H1 (cell line): ENCODE data around the gene MED29. TPM values are rescaled to one million over a fixed set of nuclear protein-coding genes. Genes with fewer than 3 reads are reported as not detected.

Experiments used
- CTCF ChIA-PET: fragments of 300-600 bp; sonication (Branson Sonifier 250); formaldehyde crosslinking; loops from one replicate; lab custom pipeline; 2021; ENCODE audit not compliant: partially characterized antibody; lab: Charles Lee
- POLR2A ChIA-PET: fragments of 300-600 bp; sonication (Branson Sonifier 250); formaldehyde crosslinking; loops from one replicate; lab custom pipeline; 2021; ENCODE audit warnings: inconsistent platforms; ENCODE audit not compliant: partially characterized antibody; lab: Charles Lee
- DNase-seq, 2 experiments: peaks; one replicate each; pipeline versions ENCODE4 v3.0.0 to v3.0.0-alpha.2; 2010 to 2022; ENCODE audit warnings: low spot score in 2 of 2, low read depth in 1 of 2, mixed read lengths in 1 of 2
- FAIRE-seq: peaks from 2 replicates; lab custom pipeline; 2011; peaks lifted over from hg19 to GRCh38; lab: Jason Lieb, UNC
- H2AFZ ChIP-seq: 2 replicates; pipeline ENCODE4 v1.8.1; 2012; ENCODE audit warnings: low read length, inconsistent platforms
- H2AK5ac ChIP-seq: 2 replicates; pipeline ENCODE4 v1.6.1; 2013; ENCODE audit warnings: low read depth, low read length
- H2BK120ac ChIP-seq: replicated peaks from 2 replicates; pipeline ENCODE3; 2013; ENCODE audit warnings: low read depth, low read length, inconsistent platforms
- H2BK12ac ChIP-seq: 2 replicates; pipeline ENCODE4 v1.6.1; 2013; ENCODE audit warnings: low read depth, low read length
- H2BK15ac ChIP-seq: 2 replicates; pipeline ENCODE4 v1.6.1; 2013; ENCODE audit warnings: low read length
- H2BK20ac ChIP-seq: 2 replicates; pipeline ENCODE4 v1.6.1; 2013; ENCODE audit warnings: low read length
- H2BK5ac ChIP-seq: 2 replicates; pipeline ENCODE4 v1.6.1; 2013; ENCODE audit warnings: low read depth, low read length
- H3K14ac ChIP-seq: 2 replicates; pipeline ENCODE4 v1.6.1; 2013; ENCODE audit warnings: inconsistent platforms; ENCODE audit not compliant: insufficient read length
- H3K18ac ChIP-seq: 2 replicates; pipeline ENCODE4 v1.6.1; 2013; ENCODE audit warnings: low read length; ENCODE audit errors: extremely low read depth
- H3K23ac ChIP-seq: 2 replicates; pipeline ENCODE4 v1.6.1; 2013; ENCODE audit warnings: inconsistent platforms; ENCODE audit not compliant: insufficient read length
- H3K23me2 ChIP-seq: 2 replicates; pipeline ENCODE4 v1.6.1; 2013; ENCODE audit warnings: low read depth, low read length
- H3K27ac ChIP-seq: 2 replicates; pipeline ENCODE4 v1.6.1; 2011; ENCODE audit warnings: low read depth, low read length, inconsistent platforms
- H3K27me3 ChIP-seq, 4 experiments: replicated peaks in 1 of 4; 1 replicate in 1 of 4; 2 replicates in 3 of 4; pipeline versions ENCODE4 v1.6.1 to v1.8.1; 2011 to 2013; ENCODE audit warnings: low read length in 3 of 4, mild to moderate bottlenecking in 3 of 4, inconsistent platforms in 2 of 4, mixed read lengths in 2 of 4, moderate library complexity in 1 of 4; ENCODE audit not compliant: control insufficient read depth in 3 of 4, insufficient read depth in 3 of 4; ENCODE audit errors: extremely low read depth in 1 of 4
- H3K36me3 ChIP-seq, 4 experiments: 2 replicates each; pipeline versions ENCODE4 v1.6.1 to v1.8.1; 2011 to 2013; ENCODE audit warnings: mild to moderate bottlenecking in 4 of 4, low read length in 3 of 4, moderate library complexity in 2 of 4, control low read depth in 1 of 4, inconsistent platforms in 1 of 4; ENCODE audit not compliant: insufficient read depth in 4 of 4, control insufficient read depth in 2 of 4
- H3K4ac ChIP-seq: replicated peaks from 2 replicates; pipeline ENCODE3; 2013; ENCODE audit warnings: low read length, low read depth, mixed read lengths, inconsistent platforms; ENCODE audit not compliant: insufficient read length
- H3K4me1 ChIP-seq, 4 experiments: replicated peaks in 1 of 4; 1 replicate in 1 of 4; 2 replicates in 3 of 4; pipeline versions ENCODE4 v1.6.1 to v1.8.1; 2011 to 2013; ENCODE audit warnings: low read length in 3 of 4, inconsistent platforms in 2 of 4, mixed read lengths in 1 of 4; ENCODE audit not compliant: insufficient read depth in 4 of 4, control insufficient read depth in 3 of 4
- H3K4me2 ChIP-seq, 2 experiments: 2 replicates each; pipeline versions ENCODE4 v1.6.1 to v1.8.1; 2011 to 2013; ENCODE audit warnings: low read depth in 2 of 2, low read length in 2 of 2, control low read depth in 1 of 2, inconsistent platforms in 1 of 2, mild to moderate bottlenecking in 1 of 2; ENCODE audit not compliant: insufficient read depth in 1 of 2
- H3K4me3 ChIP-seq, 4 experiments: fragments of 200-600, 300-600 bp in 1 of 4; sonication (generic), shearing (Covaris generic), sonication (Bioruptor Twin) in 1 of 4; 2 replicates each; pipeline versions ENCODE4 v1.5.1 to v1.8.1; 2011 to 2016; ENCODE audit warnings: low read length in 4 of 4, low read depth in 3 of 4, control low read depth in 2 of 4, inconsistent platforms in 2 of 4, mild to moderate bottlenecking in 2 of 4, mixed read lengths in 1 of 4, moderate library complexity in 1 of 4; ENCODE audit not compliant: insufficient read depth in 2 of 4; ENCODE audit errors: extremely low read depth in 1 of 4
- H3K56ac ChIP-seq: replicated peaks from 2 replicates; pipeline ENCODE3; 2013; ENCODE audit warnings: low read depth, mild to moderate bottlenecking, mixed read lengths, low read length, inconsistent platforms; ENCODE audit not compliant: insufficient read length
- H3K79me1 ChIP-seq: 2 replicates; pipeline ENCODE4 v1.6.1; 2013; ENCODE audit warnings: low read depth, low read length, control low read depth
- H3K79me2 ChIP-seq, 2 experiments: 2 replicates each; pipeline versions ENCODE4 v1.6.1 to v1.8.1; 2012 to 2013; ENCODE audit warnings: low read length in 2 of 2, mild to moderate bottlenecking in 2 of 2, inconsistent platforms in 1 of 2; ENCODE audit not compliant: insufficient read depth in 2 of 2, control insufficient read depth in 1 of 2
- H3K9ac ChIP-seq, 4 experiments: replicated peaks in 1 of 4; 1 replicate in 1 of 4; 2 replicates in 3 of 4; pipeline versions ENCODE4 v1.6.1 to v1.8.1; 2011 to 2013; ENCODE audit warnings: low read depth in 3 of 4, low read length in 3 of 4, control low read depth in 2 of 4, mild to moderate bottlenecking in 2 of 4, moderate library complexity in 2 of 4, inconsistent platforms in 1 of 4; ENCODE audit errors: extremely low read depth in 1 of 4
- H3K9me3 ChIP-seq, 2 experiments: 2 replicates each; pipeline versions ENCODE4 v1.6.1 to v1.8.1; 2012 to 2013; ENCODE audit warnings: mild to moderate bottlenecking in 2 of 2, moderate library complexity in 2 of 2, control low read depth in 1 of 2, inconsistent platforms in 1 of 2, low read depth in 1 of 2, low read length in 1 of 2, mixed read lengths in 1 of 2; ENCODE audit not compliant: insufficient read depth in 2 of 2
- H4K20me1 ChIP-seq, 2 experiments: replicated peaks in 1 of 2; 2 replicates each; pipeline versions ENCODE3 to v1.8.1; 2011 to 2013; ENCODE audit warnings: inconsistent platforms in 2 of 2, low read length in 2 of 2, mild to moderate bottlenecking in 1 of 2; ENCODE audit not compliant: insufficient read depth in 2 of 2, control insufficient read depth in 1 of 2
- H4K5ac ChIP-seq: 2 replicates; pipeline ENCODE4 v1.6.1; 2013; ENCODE audit warnings: low read length, low read depth, mixed read lengths, inconsistent platforms; ENCODE audit not compliant: insufficient read length
- H4K8ac ChIP-seq: 2 replicates; pipeline ENCODE4 v1.8.0; 2013; ENCODE audit warnings: mild to moderate bottlenecking, moderate library complexity, low read length, inconsistent platforms; ENCODE audit not compliant: insufficient read depth; ENCODE audit errors: extremely low read depth
- H4K91ac ChIP-seq: replicated peaks from 2 replicates; pipeline ENCODE3; 2013; ENCODE audit warnings: low read length, mixed read lengths, inconsistent platforms; ENCODE audit not compliant: insufficient read length
- ASH2L ChIP-seq: fragments of 200-600, 300-600 bp; sonication (generic); IDR thresholded peaks from one replicate; pipeline ENCODE4 v1.7.1; 2017; ENCODE audit warnings: low read length
- CEBPB ChIP-seq: IDR thresholded peaks from 2 replicates; pipeline ENCODE4 v1.6.1; 2012; ENCODE audit warnings: low read depth, low read length
- CHD2 ChIP-seq: IDR thresholded peaks from 2 replicates; pipeline ENCODE4 v1.6.1; 2012; ENCODE audit warnings: low read length, improper control_type of control experiment
- EP300 ChIP-seq, 2 experiments: IDR thresholded peaks; 1 replicate in 1 of 2; 2 replicates in 1 of 2; pipeline ENCODE4 v1.6.1; 2011 to 2012; ENCODE audit warnings: low read depth in 2 of 2, low read length in 2 of 2, mild to moderate bottlenecking in 2 of 2, borderline replicate concordance in 1 of 2, inconsistent platforms in 1 of 2, moderate library complexity in 1 of 2
- JUND ChIP-seq: IDR thresholded peaks from 2 replicates; pipeline ENCODE4 v1.6.1; 2011; ENCODE audit warnings: mild to moderate bottlenecking, improper control_type of control experiment, low read length
- PHF8 ChIP-seq: fragments of 200-600 bp; sonication (generic); conservative IDR thresholded peaks from 2 replicates; pipeline ENCODE4 v1.7.1; 2012; ENCODE audit warnings: low read depth, mild to moderate bottlenecking, inconsistent platforms, low read length, moderate library complexity
- POLR2A ChIP-seq, 2 experiments: IDR thresholded peaks; 1 replicate in 1 of 2; 2 replicates in 1 of 2; pipeline ENCODE4 v1.6.1; 2011; ENCODE audit warnings: low read depth in 2 of 2, low read length in 2 of 2, mild to moderate bottlenecking in 2 of 2; ENCODE audit errors: control extremely low read depth in 1 of 2
- SP2 ChIP-seq: IDR thresholded peaks from 2 replicates; pipeline ENCODE4 v1.6.1; 2012; ENCODE audit warnings: mild to moderate bottlenecking, low read length, inconsistent platforms
- TAF1 ChIP-seq: IDR thresholded peaks from 2 replicates; pipeline ENCODE4 v1.6.1; 2011; ENCODE audit warnings: mild to moderate bottlenecking, low read depth, low read length
- WGBS, 2 experiments: shearing (Covaris generic) in 1 of 2; methylation state at CpG; one replicate each; pipeline versions ENCODE4 v1.1.6 to v1.1.7; 2013 to 2015; ENCODE audit warnings: low lambda C conversion rate in 2 of 2, mixed read lengths in 2 of 2, inconsistent platforms in 1 of 2, low coverage in 1 of 2, missing lambda C conversion rate in 1 of 2; ENCODE audit not compliant: insufficient replicate concordance in 2 of 2, insufficient coverage in 1 of 2, insufficient read length in 1 of 2; ENCODE audit errors: extremely low coverage in 1 of 2, missing lambda C conversion rate in 1 of 2; 5-methylcytosine and 5-hydroxymethylcytosine counted together
- polyA plus RNA-seq, 7 experiments: library from polyadenylated mRNA; depleted of rRNA in 3 of 7; stranded (reverse) in 5 of 7; unstranded in 2 of 7; fragments of >200 nt in 5 of 7; fragments of 200-250 nt in 2 of 7; gene quantifications; 1 replicate in 5 of 7; 2 replicates in 1 of 7; 4 replicates in 1 of 7; pipeline versions ENCODE4 v1.2.1 to v1.2.3, GENCODE V29; 2011 to 2013; ENCODE audit warnings: missing spikeins in 2 of 7, mixed read lengths in 2 of 7
- total RNA-seq: library from RNA; stranded (reverse); fragmentation: NEBNext Ultra II Directional; extraction: Animal tissue kit (Norgen Biotek cat#: 25700); gene quantifications from 2 replicates; pipeline ENCODE4 v1.2.1, GENCODE V29; 2021
- TF ChIP-seq, protein P1 (sequence below): IDR thresholded peaks from 2 replicates; pipeline ENCODE4 v1.6.1; 2011; ENCODE audit warnings: low read length, improper control_type of control experiment
- TF ChIP-seq, protein P2 (sequence below): IDR thresholded peaks from 2 replicates; pipeline ENCODE4 v1.6.1; 2012; ENCODE audit warnings: inconsistent platforms

MED29 gene
- total and polyA plus RNA-seq, 2 of the 8 experiments (the other 6 are each of a cell fraction or from before 2014, with no cell fraction given) = 31.1 to 52.5 TPM

DNA sequence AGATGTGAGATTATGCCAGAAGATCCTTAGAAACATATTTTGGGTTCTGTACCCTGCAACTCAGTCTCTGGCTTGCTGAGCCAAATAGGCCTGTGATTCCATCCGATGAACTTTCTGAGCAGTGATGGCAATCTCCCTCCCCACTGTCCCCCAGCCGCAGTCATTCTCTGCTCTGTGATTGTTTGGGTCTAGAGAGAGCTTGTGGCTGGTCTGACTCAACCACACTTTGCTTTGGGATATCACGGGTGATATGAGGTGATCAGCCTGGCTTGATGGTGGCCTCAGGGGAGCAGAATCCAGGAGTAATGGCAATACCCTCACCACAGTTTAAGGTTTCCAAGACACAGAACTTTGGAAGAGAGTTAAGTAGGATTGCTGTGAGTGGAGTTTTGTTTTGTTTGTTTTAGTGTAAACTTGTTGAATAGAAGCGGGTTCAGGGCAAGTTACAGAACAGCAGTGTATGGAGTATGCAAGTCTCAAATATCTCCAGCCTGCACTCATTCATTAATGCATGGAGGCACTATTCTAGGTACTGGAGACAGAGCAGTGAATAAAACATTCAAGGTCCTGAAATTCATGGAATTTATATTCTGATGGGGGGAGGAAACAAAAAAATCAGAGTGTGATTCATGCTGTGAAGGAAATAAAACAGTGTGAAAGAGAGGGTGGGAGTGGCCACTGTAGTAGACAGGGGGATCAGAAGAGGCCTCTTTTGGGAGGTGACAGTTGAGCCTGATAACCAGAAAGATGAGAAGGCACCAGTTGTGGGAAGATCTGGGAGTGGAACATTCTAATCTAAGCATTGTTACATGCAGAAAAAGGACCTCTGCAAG is 43.6 kb upstream of the MED29 start:
- H2BK120ac ChIP-seq = no peak overlapping the region
- H3K4ac ChIP-seq = no peak overlapping the region
- peaks cover 5 to 14% (median 8%) of the 10 kb centered on the region in 4 experiments; a peak in 6 of 8 replicates for H3K36me3 ChIP-seq
- no peak overlapping the region for H2BK12ac ChIP-seq
- CTCF ChIA-PET = interaction anchor here (0.5 to 2.8 kb wide), 6 partner anchors 8 to 1751 kb away, joined by 3 to 8 read pairs (median 4); no protein-coding TSS in a partner anchor
- no peak for DNase-seq
- no peak overlapping the region for H4K5ac ChIP-seq
- H3K4me1 ChIP-seq = peaks cover 0 to 5% (median 1%) of the 10 kb centered on the region in 4 experiments; a peak in 4 of 7 replicates
- no peaks in the 10 kb centered on the region for H3K9me3 ChIP-seq
- H2AK5ac ChIP-seq = no peak overlapping the region
- no peak overlapping the region for H3K18ac ChIP-seq
- peaks cover 0 to 32% of the 10 kb centered on the region in 2 experiments; a peak in 2 of 4 replicates for H3K79me2 ChIP-seq
- no peak overlapping the region for H3K27ac ChIP-seq
- no peak overlapping the region for H3K14ac ChIP-seq
- H4K20me1 ChIP-seq = peaks cover 16 to 22% of the 10 kb centered on the region in 2 experiments
- no peak overlapping the region for H3K23ac ChIP-seq
- no peak overlapping the region for H2BK15ac ChIP-seq
- no peak overlapping the region for H3K56ac ChIP-seq
- no peak overlapping the region for H3K4me3 ChIP-seq
- H3K79me1 ChIP-seq = peaks cover 12% of the 10 kb centered on the region
- H3K9ac ChIP-seq = no peak overlapping the region
- H2BK5ac ChIP-seq = no peak overlapping the region
- H2BK20ac ChIP-seq = no peak overlapping the region
- no peak overlapping the region for H4K8ac ChIP-seq
- POLR2A ChIA-PET = interaction anchor here (1.1 to 2.1 kb wide), 5 partner anchors 15 to 44 kb away, joined by 3 to 8 read pairs (median 5); partner anchors contain the start of genes MED29 and PAF1
- WGBS, 2 experiments = 79% methylated on average over 4 of the region's 4 CpGs; no CpG with 5 or more reads in 1 of the 2 experiments
- H4K91ac ChIP-seq = no peak overlapping the region
- no peak overlapping the region for H3K4me2 ChIP-seq
- no peaks in the 10 kb centered on the region for H3K27me3 ChIP-seq
- FAIRE-seq = no peak
- no peak overlapping the region for H2AFZ ChIP-seq
- H3K23me2 ChIP-seq = peaks cover 8% of the 10 kb centered on the region; the same call in 1 of the 2 replicates
- TF ChIP-seq PHF8 (no peak), CHD2 (no peak), TAF1 (no peak), SP2 (no peak), EP300 (IDR thresholded peaks at IDR 0.05; ENCODE audit: borderline replicate concordance in 1 of 2, low read depth in 2 of 2, low read length in 2 of 2) (no peak), ASH2L (no peak), JUND (no peak), CEBPB (no peak), POLR2A (IDR thresholded peaks at IDR 0.05; ENCODE audit: control extremely low read depth in 1 of 2, low read depth in 2 of 2, low read length in 2 of 2) (no peak)
- TF ChIP-seq, protein P1, sequence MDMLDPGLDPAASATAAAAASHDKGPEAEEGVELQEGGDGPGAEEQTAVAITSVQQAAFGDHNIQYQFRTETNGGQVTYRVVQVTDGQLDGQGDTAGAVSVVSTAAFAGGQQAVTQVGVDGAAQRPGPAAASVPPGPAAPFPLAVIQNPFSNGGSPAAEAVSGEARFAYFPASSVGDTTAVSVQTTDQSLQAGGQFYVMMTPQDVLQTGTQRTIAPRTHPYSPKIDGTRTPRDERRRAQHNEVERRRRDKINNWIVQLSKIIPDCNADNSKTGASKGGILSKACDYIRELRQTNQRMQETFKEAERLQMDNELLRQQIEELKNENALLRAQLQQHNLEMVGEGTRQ = no peak
- TF ChIP-seq, protein P2, sequence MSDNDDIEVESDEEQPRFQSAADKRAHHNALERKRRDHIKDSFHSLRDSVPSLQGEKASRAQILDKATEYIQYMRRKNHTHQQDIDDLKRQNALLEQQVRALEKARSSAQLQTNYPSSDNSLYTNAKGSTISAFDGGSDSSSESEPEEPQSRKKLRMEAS = no peak
